HG02973 (cell line): ENCODE data around the gene APEX1.
"Not testable (repeated sequence)": the region's sequence is repeated elsewhere in the genome, so short reads cannot be mapped to it uniquely, and the experiment has no call there.

Experiments
- ATAC-seq: cut with Tn5 transposase; IDR thresholded peaks from one replicate; pipeline ENCODE4 v1.9.1; 2021; ENCODE audit warnings: moderate library complexity; ENCODE audit not compliant: unreplicated experiment

Gene APEX1

GRCh38 chr14:20472536-20473169 is 17.6 kb downstream of the APEX1 start:
- ATAC-seq = no peak

GRCh38 chr14:20476776-20477175 is 21.8 kb downstream of the APEX1 start:
- ATAC-seq = no peak

DNA sequence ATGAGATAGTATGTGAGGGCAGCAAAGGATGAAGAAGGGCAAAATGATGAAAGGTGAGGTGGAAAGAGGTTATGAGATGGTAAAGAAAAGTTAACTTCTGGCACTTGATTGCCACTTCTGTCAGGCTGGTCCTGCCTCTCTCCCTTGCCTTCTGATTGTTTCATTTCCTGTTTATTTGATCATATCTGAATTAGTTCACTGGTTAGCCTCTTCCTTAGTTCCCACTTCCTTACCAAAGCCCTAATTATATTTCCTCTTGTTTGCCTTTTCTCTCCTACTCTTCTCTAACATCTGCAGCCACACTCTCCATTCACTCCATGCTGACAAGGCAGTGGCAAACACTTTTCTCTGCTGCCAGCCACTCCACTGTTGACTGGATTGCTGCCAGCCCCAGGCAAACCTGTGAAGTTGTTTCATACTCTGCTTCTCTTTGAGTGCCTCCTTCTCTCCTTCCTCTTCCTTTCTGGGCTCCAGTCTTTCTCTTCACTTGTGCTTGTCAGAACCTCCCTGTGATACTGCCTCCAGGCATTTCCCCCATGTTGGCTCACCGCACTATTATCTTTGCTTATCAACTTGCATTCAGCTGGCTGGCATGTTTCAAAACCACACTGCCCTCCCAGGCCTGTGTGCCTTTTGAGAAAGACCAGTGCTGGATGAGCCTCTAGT is 22.3 kb downstream of the APEX1 start:
- no peak for ATAC-seq

DNA sequence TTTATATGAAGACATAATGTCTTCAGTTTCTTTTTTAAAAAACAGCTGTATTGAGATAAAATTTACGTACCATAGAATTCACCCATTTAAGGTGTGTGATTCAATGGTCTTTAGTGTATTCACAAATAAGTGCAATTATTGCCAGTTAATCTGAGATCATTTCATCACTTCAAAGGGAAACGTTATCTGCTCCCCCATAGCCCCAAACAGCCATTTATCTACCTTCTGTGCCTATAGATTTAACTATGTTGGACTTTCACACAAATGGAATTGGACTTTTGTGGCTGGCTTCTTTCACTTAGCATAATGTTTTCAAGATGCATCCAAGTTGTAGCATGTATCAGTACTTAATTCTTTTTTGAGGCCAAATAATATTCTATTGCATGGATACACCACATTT is 23.9 kb downstream of the APEX1 start:
- ATAC-seq = no peak

DNA sequence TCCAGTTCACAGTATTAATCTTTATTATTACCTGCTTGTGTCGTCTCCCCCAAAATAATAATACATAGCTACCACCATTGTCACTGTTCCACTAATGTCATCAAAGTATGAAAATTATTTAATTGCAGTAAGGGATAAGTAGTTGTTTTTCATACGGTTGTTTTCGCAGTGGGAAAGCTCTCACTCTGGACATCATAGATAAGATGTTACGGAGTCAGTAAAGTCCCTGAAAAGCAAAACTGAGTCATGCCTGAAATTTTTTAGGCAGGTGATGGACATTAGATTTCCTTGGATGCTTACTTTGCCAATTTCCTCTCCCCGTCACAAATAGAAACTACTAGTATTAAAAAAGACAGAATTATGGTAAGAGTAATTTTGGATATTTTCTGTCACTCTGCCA is 27.4 kb downstream of the APEX1 start:
- no peak for ATAC-seq

DNA sequence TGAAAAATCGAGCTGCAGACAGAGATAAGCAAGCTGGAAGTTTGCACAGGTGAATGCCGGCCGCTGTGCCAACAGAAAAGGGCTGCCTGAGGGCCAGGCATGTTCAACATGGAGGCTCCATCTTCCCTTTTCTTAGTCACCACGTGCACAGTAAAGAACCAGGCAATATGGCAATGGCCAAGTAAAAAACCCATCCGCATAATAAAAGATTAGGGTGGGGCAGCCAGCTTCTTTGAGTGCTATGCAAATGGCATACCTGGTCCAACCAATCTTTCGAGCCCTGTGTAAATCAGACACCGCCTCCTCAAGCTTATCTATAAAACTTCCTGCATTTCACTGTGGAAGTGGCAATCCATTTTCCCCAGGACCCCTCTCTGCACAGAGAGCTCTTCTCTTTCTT is 30.9 kb downstream of the APEX1 start:
- no peak for ATAC-seq

GRCh38 chr14:20486684-20487395 is 31.8 kb downstream of the APEX1 start:
- ATAC-seq = no peak

- ATAC-seq = no peak
Measured at GRCh38 chr14:20487396-20487725, 32.3 kb downstream of the APEX1 start.

DNA sequence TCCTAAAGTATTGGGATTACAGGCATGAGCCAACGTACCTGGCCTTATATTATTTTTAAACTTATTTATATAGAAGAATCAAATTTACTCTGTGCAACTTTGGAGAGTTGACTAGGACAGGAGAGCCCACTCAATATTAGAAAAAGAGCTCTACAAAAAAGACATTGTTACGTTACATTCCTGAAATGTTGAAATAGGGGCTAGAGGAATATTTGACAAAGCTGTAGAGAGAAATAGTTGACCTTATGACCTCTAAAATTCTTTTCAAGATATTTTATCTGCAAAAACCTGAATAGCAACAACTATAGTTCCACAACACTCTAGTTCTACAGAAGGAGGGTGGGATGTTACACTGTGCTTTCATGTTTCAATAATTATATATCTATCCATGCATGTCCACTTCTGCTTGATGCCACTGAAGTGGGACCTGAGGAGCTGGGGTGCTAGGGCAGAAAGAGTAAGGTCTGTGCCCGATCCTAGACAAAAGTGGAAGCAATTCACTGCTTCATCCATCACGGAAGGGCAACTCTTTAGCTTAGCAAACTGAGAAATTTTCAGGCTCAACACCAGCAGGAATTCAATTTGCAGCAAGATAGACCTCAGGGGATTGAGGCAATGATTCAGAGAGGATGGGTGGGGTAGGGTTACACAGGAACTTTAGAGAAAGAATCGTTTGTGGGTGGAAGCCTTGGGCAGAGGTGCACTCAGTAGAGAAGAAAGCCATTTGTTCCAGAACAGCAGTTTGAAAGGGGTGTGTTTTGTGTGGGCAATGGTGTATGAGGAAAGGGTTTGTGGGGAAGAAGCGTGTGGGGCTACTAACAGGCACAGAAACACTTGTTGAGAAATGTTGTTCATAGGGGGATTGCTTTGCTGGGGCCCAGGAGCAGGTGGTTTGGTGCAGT is 34.3 kb downstream of the APEX1 start:
- ATAC-seq = no peak

DNA sequence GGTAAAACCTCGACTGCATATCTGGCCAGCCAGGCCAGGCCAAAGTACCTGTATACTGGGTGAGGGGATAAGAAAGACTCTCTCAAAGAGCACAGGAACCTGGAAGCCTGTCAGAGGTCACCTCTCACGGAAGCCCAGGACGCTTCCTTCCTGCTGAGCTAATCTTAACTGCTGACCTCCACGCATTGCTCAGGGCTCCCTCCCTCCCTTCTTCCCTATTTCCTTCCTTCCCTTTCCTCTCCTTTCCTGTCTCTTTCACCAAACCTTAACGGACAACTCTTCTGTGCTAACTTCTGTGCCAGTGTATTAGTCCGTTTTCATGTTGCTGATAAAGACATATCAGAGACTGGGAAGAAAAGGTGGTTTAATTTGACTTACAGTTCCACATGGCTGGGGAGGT is 35.5 kb downstream of the APEX1 start:
- ATAC-seq = no peak

DNA sequence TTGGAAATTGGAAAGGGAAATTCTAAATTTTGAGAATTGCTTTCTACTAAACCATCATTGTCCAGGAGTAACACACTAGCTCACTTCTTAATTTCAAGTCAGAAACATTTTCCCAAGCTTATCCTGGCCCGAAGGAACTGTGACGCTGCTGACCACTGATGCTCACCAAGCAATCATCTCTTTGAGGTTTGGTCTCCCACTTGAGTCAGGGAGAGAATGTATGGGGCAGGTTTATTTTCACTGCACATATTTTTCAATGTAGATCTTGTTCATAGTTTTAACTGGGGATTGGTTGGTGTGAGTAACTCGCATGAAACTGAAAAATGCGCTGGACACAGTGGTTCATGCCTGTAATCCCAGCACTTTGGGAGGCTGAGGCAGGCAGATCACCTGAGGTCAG is 37.5 kb downstream of the APEX1 start:
- ATAC-seq = no peak

DNA sequence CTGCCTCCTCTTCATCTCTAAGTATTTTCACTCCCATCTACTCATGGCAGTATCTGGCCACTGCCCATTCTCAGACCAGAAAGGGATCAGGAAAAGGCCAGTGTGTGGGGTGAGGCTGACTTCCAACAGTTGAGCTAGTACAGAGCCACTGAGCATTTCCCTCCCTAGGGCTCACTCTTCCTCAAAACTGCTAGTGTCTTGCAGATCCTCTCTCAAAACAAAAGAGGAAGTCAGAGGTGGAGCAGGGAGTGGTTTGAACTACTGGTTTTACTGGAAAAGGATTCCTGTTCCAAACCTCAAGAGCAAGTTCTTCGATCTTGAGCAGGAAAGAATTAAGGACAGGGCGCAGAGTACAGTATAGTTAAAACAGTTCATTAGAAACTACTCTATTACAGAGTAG is 38.6 kb downstream of the APEX1 start:
- no peak for ATAC-seq

DNA sequence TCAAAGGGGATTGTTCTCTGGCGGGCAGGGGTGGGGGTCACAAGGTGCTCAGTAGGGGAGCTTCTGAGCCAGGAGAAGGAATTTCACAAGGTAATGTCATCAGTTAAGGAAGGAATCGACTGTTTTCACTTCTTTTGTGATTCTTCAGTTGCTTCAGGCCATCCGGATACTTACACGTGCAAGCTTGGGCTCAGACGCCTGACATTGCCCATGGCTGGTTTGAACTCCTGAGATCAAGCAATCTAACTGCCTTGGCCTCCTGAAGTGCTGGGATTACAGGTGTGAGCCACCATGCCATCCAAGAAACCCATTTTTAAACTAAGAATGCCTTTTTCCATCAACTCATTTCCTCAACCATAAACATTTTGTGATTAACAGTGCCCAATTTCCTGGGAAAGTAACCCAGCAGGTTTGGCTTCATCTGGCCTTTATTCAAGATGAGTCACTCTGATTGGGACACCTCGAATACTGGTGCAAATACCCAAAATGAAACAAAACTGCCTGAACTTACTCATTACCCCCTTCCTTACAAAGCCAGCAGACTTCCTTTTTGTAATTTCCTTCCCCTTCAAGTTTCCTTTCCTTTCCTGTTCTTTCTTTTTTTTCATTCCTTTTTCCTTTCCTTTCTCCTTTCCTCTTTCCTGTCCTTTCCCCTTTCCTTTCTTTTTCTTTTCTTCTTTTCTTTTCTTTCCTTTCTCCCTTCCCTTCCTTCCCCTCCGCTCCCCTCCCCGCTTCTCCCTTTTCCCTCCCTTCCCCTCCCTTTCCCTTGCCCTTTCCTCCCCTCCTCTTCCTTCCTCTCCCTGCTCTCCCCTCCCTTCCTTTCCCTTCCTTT is 40.1 kb downstream of the APEX1 start:
- no peak for ATAC-seq

DNA sequence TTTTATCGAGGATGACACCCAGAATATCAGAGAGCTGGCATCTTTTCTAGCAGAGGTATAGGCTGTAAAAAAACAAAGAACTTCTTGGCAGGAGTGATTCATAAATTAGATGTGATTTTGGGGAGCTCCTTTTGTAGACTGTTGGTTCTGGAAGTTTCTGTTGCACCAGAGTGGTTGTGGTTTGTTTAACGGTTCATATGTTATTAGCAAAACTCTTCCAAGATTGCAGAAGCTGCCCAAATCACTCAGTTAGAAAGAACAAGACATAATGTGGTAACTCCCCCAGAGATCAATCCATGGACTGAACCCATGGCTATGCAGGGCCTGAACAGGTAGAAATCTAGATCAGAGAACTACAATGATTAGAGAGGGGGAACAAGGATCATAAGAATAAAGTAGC is 43.6 kb downstream of the APEX1 start:
- no peak for ATAC-seq

GRCh38 chr14:20499108-20499507 is 44.1 kb downstream of the APEX1 start:
- ATAC-seq = no peak

GRCh38 chr14:20499881-20500280 is 44.9 kb downstream of the APEX1 start:
- ATAC-seq = no peak

GRCh38 chr14:20501346-20501745 is 46.3 kb downstream of the APEX1 start:
- ATAC-seq = no peak

DNA sequence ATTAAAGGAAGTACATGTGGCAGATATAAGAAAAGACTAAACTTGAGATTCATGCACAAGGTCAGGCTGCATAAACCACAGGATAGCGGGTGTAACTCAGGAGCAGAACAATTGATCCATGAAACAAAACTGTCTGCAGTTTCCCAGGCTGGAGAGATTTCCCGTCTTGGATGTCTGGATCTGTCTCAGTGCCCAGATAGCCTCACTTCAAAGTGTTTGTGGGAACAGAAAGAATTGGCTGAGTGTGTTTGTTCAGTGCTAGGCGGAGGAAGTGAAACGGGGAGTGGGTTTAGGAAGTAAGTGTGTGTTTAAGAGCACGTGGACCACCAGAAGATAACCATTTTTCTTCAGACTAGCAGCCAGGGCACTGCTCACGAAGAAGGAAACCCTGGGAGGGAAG is 48.9 kb downstream of the APEX1 start:
- ATAC-seq = no peak

DNA sequence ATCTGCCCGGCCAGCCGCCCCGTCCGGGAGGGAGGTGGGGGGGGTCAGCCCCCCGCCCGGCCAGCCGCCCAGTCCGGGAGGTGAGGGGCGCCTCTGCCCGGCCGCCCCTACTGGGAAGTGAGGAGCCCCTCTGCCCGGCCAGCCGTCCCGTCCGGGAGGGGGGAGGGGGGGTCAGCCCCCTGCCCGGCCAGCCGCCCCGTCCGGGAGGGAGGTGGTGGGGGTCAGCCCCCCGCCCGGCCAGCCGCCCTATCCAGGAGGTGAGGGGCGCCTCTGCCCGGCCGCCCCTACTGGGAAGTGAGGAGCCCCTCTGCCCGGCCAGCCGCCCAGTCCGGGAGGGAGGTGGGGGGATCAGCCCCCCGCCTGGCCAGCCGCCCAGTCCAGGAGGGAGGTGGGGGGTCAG is 51.2 kb downstream of the APEX1 start:
- ATAC-seq = not testable (repeated sequence)

DNA sequence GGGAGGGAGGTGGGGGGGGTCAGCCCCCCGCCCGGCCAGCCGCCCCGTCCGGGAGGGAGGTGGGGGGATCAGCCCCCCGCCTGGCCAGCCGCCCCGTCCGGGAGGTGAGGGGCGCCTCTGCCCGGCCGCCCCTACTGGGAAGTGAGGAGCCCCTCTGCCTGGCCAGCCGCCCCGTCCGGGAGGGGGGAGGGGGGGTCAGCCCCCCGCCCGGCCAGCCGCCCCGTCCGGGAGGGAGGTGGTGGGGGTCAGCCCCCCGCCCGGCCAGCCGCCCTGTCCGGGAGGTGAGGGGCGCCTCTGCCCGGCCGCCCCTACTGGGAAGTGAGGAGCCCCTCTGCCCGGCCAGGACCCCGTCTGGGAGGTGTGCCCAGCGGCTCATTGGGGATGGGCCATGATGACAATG is 51.7 kb downstream of the APEX1 start:
- ATAC-seq = not testable (repeated sequence)
